Gastrocnemius medialis (tissue), 4 donors: Measurements from ENCODE around the gene KAT2A. TPM values are rescaled to one million over a fixed set of nuclear protein-coding genes. Genes with fewer than 3 reads are reported as not detected.
A peak's percentile ranks its signal among the peaks of the same experiment; 100 is the strongest.

Experiments used
- ATAC-seq, 2 donors: fragments of 150-250 bp; one replicate each; pipeline ENCODE4 v1.9.1; 2016
- DNase-seq, 2 donors: peaks; one replicate each; pipeline ENCODE4 v3.0.0-alpha.2; 2019
- H3K27ac ChIP-seq, 4 donors: fragments of 200-600 bp; sonication (generic); 1 replicate in 1 of 4; 2 replicates in 3 of 4; pipeline ENCODE4 v1.5.1; 2016 to 2018; ENCODE audit warnings: mild to moderate bottlenecking in 2 of 4, moderate library complexity in 1 of 4
- H3K27me3 ChIP-seq, 3 donors: fragments of 200-600 bp; sonication (generic) in 2 of 3; 1 replicate in 1 of 3; 2 replicates in 2 of 3; pipeline versions ENCODE4 v1.5.1 to v1.6.0; 2016 to 2019; ENCODE audit warnings: mild to moderate bottlenecking in 1 of 3, moderate library complexity in 1 of 3
- H3K36me3 ChIP-seq, 2 donors: fragments of 200-600 bp; sonication (generic) in 1 of 2; one replicate each; pipeline ENCODE4 v1.5.1; 2017 to 2018
- H3K4me1 ChIP-seq, 2 donors: fragments of 200-600 bp; sonication (generic) in 1 of 2; one replicate each; pipeline ENCODE4 v1.5.1; 2016 to 2017; ENCODE audit warnings: mild to moderate bottlenecking in 2 of 2
- H3K4me3 ChIP-seq, 4 donors: fragments of 200-600 bp; sonication (generic) in 3 of 4; 1 replicate in 1 of 4; 2 replicates in 3 of 4; pipeline ENCODE4 v1.5.1; 2016 to 2019; ENCODE audit warnings: mild to moderate bottlenecking in 2 of 4
- H3K9me3 ChIP-seq, 3 donors: fragments of 200-600 bp; sonication (generic) in 2 of 3; 1 replicate in 1 of 3; 2 replicates in 2 of 3; pipeline ENCODE4 v1.5.1; 2016 to 2019
- CTCF ChIP-seq, 5 experiments: fragments of 450-650 bp in 3 of 5; fragments of 200-600 bp in 2 of 5; sonication (generic) in 2 of 5; IDR thresholded peaks in 4 of 5; conservative IDR thresholded peaks in 1 of 5; 1 replicate in 4 of 5; 2 replicates in 1 of 5; pipeline ENCODE4 v1.5.1; 2016 to 2019; ENCODE audit warnings: antibody characterized with exemption in 5 of 5, mild to moderate bottlenecking in 3 of 5, moderate library complexity in 3 of 5
- POLR2A ChIP-seq, 2 donors: fragments of 450-650 bp; IDR thresholded peaks; one replicate each; pipeline ENCODE4 v1.6.1; 2017; ENCODE audit warnings: antibody characterized with exemption in 2 of 2, mild to moderate bottlenecking in 2 of 2, moderate library complexity in 2 of 2
- in situ Hi-C, 4 donors: fragments of 200-750 bp; cut with MboI; loops; one replicate each; pipeline versions ENCODE4 v1.15.0 to v1.8.0; 2017; ENCODE audit warnings: low sequenced_read_pairs in 4 of 4
- intact Hi-C: fragments of 100-400 bp; cut with DNase I; formaldehyde crosslinking; loops from one replicate; pipeline ENCODE4 v1.15.1; 2023; ENCODE audit warnings: low total_unique reads
- total RNA-seq, 4 donors: library from RNA; depleted of rRNA; stranded (reverse); fragments of >200 nt; gene quantifications; one replicate each; pipeline versions ENCODE4 v1.1.0 to v1.2.3, GENCODE V29; 2016

Gene KAT2A
- total RNA-seq, 4 donors from 2014 or later, result 1.8 to 15.0 (median 6.3) TPM

GRCh38 chr17:42106009-42106408, 15.2 kb downstream of the KAT2A start:
- Histone ChIP-seq H3K36me3 (no peaks in the 10 kb centered on the region), H3K4me3 (no peak overlapping the region), H3K9me3 (no peaks in the 10 kb centered on the region), H3K27ac (no peak overlapping the region), H3K27me3 (no peaks in the 10 kb centered on the region), H3K4me1 (peaks cover 13 to 20% of the 10 kb centered on the region in 2 donors)
- intact Hi-C loops (no loop called here), in situ Hi-C loops (loop anchor here in 1 of 4 donors (10.0 kb wide), 1 partner anchor 81 kb away; the partner anchor contains the start of gene NKIRAS2)
- no peak for TF ChIP-seq POLR2A (IDR thresholded peaks at IDR 0.05)
- TF ChIP-seq CTCF (IDR thresholded peaks at IDR 0.05 in 4 of 5, conservative IDR thresholded peaks at IDR 0.05 in 1 of 5), result no peak
- DNase-seq (no peak), ATAC-seq (no peak)

- no peaks in the 10 kb centered on the region for H3K27me3 ChIP-seq
- no peak overlapping the region for H3K27ac ChIP-seq
- intact Hi-C loops (no loop called here), in situ Hi-C loops (loop anchor here in 3 of 4 donors (5.0 to 10.0 kb wide), 2 partner anchors 37 to 79 kb away; partner anchors contain the start of gene NKIRAS2 (in 1 of the 3))
- H3K4me1 ChIP-seq, result peaks cover 12 to 20% of the 10 kb centered on the region in 2 donors
- TF ChIP-seq POLR2A (IDR thresholded peaks at IDR 0.05) (no peak), CTCF (IDR thresholded peaks at IDR 0.05 in 4 of 5, conservative IDR thresholded peaks at IDR 0.05 in 1 of 5) (no peak)
- H3K9me3 ChIP-seq, result no peaks in the 10 kb centered on the region
- ATAC-seq (no peak), DNase-seq (no peak)
- H3K4me3 ChIP-seq, result no peak overlapping the region
- no peaks in the 10 kb centered on the region for H3K36me3 ChIP-seq
Observed at GRCh38 chr17:42104264-42104663, 16.9 kb downstream of the KAT2A start.

- Histone ChIP-seq H3K4me3 (no peak overlapping the region), H3K27ac (no peak overlapping the region), H3K27me3 (no peaks in the 10 kb centered on the region), H3K9me3 (no peaks in the 10 kb centered on the region), H3K4me1 (peaks cover 12 to 20% of the 10 kb centered on the region in 2 donors), H3K36me3 (no peaks in the 10 kb centered on the region)
- DNase-seq (no peak), ATAC-seq (no peak)
- intact Hi-C loops, result no loop called here
- TF ChIP-seq POLR2A (IDR thresholded peaks at IDR 0.05) (no peak), CTCF (IDR thresholded peaks at IDR 0.05 in 4 of 5, conservative IDR thresholded peaks at IDR 0.05 in 1 of 5) (no peak)
- in situ Hi-C loops, result loop anchor here in 3 of 4 donors (5.0 to 10.0 kb wide), 2 partner anchors 36 to 79 kb away; partner anchors contain the start of gene NKIRAS2 (in 1 of the 3)
Observed at GRCh38 chr17:42103221-42103954, 17.8 kb downstream of the KAT2A start.

DNA sequence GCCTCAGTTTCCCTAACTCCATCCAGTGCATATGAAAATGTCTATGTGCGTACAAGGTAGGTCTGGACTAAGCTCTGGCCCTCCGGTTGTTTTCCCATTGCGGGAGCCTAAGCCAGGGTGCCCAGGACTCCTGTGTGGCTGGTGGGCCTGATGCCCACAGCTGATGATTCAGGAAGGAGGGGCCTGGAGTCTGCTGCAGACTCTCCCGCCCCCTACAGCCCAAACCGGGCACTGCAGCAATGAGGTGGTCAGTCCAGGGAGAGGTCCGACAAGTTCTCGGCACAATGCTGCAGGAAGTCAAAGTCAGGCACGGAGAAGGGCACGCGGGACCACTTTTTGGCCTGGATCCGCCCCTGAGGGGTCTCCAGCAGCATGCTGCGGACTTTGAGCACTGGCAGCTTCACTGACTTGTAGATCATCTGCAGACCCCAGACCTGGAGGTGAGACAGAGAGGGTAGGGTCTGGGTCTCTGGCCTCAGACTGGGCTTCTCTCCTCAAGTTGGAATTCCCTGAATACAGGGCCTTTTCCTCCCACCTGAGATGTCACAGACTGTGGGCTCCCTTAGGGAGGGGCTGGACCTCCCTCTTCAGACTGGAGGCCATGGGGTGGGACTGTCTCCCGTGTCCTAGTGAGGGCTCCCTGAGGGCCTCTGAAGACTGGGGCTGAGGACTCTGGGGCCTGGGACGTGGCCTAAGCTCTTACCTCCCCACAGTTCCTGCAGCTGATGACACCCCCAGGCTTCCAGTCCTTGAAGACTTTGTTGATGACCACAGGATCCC, 19.5 kb downstream of the KAT2A start:
- peaks cover 0 to 11% (median 8%) of the 10 kb centered on the region in 3 donors for H3K27me3 ChIP-seq
- H3K4me3 ChIP-seq, result peak overlapping the region in 1 of 4 donors; percentile 9
- peaks cover 12 to 15% of the 10 kb centered on the region in 2 donors for H3K4me1 ChIP-seq
- ATAC-seq, result peak; percentile 85 to 96
- no peaks in the 10 kb centered on the region for H3K9me3 ChIP-seq
- peak; percentile 37 to 83 for DNase-seq
- in situ Hi-C loops, result loop anchor here in 3 of 4 donors (5.0 to 10.0 kb wide), 2 partner anchors 34 to 77 kb away; partner anchors contain the start of gene NKIRAS2 (in 1 of the 3)
- no peak overlapping the region for H3K27ac ChIP-seq
- intact Hi-C loops, result loop anchor here (1.0 kb wide), 3 partner anchors 34 to 135 kb away; partner anchors contain the start of gene CNP
- TF ChIP-seq CTCF (IDR thresholded peaks at IDR 0.05 in 4 of 5, conservative IDR thresholded peaks at IDR 0.05 in 1 of 5) (peak; percentile 89 to 96 (median 93)), POLR2A (IDR thresholded peaks at IDR 0.05) (no peak)
- no peaks in the 10 kb centered on the region for H3K36me3 ChIP-seq
